ENCODE data around the gene ESPL1.

ESPL1 gene

DNA sequence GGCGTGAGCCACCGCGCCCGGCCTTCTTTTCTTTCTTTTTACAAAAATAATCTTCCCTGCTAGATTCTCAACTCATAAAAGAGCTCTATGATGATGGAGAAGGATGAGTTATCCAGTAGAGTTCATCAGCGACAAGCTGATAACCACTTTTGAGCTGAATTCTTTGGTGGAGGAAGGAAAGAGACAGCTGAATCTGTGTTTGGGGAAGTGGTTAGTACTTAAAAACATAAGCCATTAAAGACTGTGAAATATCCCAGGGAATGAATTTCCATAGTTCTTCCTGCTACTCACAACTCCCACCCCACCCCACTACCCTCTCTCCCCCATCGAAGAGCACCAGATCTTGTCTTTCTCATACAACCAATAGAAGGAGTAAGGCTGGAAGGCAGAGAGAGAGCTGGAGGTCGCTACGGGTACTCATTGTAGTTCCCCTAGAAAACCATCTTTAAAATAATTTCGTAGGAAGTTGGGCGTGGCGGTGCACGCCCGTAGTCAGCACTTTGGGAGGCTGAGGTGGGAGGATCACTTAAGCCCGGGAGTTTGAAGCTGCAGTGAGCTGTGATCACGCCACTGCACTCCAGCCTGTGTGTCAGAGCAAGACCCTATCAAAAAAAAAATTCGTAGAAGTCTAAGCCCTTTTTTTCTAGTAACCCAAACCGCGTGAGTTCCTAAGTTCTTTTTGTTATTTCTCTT is 647 bp upstream of the ESPL1 start:
- TF ChIP-seq, protein P1, sequence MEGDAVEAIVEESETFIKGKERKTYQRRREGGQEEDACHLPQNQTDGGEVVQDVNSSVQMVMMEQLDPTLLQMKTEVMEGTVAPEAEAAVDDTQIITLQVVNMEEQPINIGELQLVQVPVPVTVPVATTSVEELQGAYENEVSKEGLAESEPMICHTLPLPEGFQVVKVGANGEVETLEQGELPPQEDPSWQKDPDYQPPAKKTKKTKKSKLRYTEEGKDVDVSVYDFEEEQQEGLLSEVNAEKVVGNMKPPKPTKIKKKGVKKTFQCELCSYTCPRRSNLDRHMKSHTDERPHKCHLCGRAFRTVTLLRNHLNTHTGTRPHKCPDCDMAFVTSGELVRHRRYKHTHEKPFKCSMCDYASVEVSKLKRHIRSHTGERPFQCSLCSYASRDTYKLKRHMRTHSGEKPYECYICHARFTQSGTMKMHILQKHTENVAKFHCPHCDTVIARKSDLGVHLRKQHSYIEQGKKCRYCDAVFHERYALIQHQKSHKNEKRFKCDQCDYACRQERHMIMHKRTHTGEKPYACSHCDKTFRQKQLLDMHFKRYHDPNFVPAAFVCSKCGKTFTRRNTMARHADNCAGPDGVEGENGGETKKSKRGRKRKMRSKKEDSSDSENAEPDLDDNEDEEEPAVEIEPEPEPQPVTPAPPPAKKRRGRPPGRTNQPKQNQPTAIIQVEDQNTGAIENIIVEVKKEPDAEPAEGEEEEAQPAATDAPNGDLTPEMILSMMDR (IDR thresholded peaks at IDR 0.05; ENCODE audit: extremely low read depth, missing control alignments), result no peak
- no peak for DNase-seq (ENCODE audit: low spot score)

DNA sequence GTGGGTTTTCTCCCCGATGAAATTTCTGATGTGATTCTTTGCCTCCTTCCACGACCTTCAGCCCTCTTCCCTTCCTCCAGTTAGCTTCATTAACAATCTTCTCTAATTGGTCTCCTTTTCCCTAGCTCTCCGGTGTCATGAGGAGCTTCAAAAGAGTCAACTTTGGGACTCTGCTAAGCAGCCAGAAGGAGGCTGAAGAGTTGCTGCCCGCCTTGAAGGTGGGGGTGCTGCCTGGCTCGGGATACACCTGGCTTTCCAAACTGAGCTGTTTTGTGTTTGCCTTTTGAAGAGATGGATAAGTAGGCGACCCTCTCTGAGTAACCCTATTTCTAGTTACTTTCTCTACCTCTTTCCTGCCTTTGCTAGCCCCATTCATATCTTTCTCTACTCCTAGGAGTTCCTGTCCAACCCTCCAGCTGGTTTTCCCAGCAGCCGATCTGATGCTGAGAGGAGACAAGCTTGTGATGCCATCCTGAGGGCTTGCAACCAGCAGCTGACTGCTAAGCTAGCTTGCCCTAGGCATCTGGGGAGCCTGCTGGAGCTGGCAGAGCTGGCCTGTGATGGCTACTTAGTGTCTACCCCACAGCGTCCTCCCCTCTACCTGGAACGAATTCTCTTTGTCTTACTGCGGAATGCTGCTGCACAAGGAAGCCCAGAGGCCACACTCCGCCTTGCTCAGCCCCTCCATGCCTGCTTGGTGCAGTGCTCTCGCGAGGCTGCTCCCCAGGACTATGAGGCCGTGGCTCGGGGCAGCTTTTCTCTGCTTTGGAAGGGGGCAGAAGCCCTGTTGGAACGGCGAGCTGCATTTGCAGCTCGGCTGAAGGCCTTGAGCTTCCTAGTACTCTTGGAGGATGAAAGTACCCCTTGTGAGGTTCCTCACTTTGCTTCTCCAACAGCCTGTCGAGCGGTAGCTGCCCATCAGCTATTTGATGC is 797 bp downstream of the ESPL1 start:
- TF ChIP-seq, protein P1 (IDR thresholded peaks at IDR 0.05; ENCODE audit: extremely low read depth, missing control alignments), result no peak
- no peak for DNase-seq (ENCODE audit: low spot score)

DNA sequence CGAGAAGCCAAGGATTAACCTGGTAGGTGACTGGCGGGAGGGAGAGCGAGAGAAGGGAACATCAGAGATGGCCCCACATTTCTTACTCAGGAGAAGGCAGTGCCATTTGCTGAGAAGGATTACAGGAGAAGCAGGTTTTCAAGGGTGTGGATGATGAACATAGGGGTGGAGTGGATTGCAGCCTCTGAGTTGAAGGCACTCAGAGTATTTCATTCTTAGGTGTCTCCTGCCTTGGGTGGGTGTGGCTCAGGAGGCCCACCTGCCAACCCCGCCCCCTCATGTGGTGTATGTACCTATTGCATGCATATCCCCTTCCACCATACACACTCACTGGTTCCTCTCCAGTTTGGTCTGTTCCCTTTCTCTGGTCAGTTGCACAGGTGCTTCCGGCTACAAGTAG is 6.3 kb downstream of the ESPL1 start:
- no peak for DNase-seq (ENCODE audit: low spot score)
- TF ChIP-seq, protein P1 (IDR thresholded peaks at IDR 0.05; ENCODE audit: extremely low read depth, missing control alignments), result no peak

DNA sequence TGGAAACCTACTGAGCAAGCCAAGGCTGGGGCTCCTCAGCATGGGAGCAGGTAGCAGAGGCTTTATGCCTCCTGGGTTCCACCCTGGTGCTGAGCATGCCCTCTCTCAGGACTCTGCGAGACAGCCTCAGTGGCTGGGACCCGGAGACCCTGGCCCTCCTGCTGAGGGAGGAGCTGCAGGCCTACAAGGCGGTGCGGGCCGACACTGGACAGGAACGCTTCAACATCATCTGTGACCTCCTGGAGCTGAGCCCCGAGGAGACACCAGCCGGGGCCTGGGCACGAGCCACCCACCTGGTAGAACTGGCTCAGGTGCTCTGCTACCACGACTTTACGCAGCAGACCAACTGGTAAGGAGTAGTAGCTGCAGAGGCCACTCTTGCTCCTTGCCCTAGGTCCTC is 8.4 kb downstream of the ESPL1 start:
- TF ChIP-seq, protein P1 (IDR thresholded peaks at IDR 0.05; ENCODE audit: extremely low read depth, missing control alignments), result no peak
- DNase-seq (ENCODE audit: low spot score), result no peak

DNA sequence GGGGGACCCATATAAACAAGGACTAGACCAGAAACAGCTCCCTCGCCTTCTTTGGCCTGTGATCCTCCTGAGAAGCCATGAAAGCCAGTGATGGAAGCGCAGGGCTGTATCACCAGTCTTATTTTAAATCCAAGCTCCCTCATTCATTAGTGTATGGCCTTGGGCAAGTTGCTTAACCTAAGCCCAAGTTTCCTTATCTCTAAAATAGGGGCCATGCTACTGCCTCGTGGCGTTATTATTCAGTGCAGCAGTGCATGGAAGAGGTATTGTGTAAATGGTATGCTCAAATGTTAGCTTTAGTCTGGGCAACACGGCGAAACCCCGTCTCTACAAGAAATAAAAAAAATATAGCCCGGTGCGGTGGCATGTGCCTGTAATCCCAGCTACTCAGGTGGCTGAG is 9.9 kb downstream of the ESPL1 start:
- TF ChIP-seq, protein P1 (IDR thresholded peaks at IDR 0.05; ENCODE audit: extremely low read depth, missing control alignments), result no peak
- no peak for DNase-seq (ENCODE audit: low spot score)

DNA sequence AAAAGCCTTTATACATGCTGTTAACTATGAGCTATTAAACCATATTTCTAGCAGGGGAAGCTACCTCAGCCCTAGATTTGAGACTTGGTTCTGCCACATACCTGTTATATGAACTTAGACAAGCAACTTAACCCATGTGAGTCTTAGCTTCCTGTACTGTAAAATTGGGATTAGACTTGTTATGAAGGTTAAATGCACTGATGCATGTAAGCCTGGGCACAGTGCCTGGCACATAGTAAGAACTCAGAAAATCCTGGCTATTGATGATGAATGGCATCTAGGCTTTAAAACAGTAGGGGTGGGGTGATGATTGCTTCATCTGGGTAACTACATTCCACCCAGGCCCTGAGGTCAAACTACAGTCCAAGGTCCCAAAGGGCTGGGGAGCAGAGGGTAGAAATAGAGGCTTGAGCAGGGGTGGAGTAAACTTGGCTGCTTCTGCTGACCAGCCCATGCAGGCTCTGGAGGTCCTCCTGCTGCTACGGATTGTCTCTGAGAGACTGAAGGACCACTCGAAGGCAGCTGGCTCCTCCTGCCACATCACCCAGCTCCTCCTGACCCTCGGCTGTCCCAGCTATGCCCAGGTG is 11.3 kb downstream of the ESPL1 start:
- DNase-seq (ENCODE audit: low spot score), result no peak
- TF ChIP-seq, protein P1 (IDR thresholded peaks at IDR 0.05; ENCODE audit: extremely low read depth, missing control alignments), result no peak
